ENCODE data around the gene KIF19.

KIF19 gene

DNA sequence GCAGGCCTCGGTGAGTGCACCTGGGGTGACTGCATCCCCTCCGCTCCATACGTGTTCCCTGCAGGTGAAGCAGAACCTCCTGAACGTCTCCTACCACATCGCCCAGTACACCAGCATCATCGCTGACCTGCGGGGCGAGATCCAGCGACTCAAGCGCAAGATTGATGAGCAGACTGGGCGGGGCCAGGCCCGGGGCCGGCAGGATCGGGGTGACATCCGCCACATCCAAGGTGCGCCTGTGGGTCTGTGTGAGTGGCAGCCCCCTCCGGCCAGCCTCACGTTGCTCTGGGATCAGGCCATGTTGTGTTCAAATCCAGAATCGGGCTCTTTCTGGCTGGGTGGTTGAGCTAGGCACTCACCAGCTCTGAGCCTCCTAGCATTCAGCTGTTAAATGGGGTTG is 23.1 kb downstream of the KIF19 start:
- no peak overlapping the region for H3K4me3 ChIP-seq (ENCODE audit: low read depth, low read length)
- TF ChIP-seq, protein P1, sequence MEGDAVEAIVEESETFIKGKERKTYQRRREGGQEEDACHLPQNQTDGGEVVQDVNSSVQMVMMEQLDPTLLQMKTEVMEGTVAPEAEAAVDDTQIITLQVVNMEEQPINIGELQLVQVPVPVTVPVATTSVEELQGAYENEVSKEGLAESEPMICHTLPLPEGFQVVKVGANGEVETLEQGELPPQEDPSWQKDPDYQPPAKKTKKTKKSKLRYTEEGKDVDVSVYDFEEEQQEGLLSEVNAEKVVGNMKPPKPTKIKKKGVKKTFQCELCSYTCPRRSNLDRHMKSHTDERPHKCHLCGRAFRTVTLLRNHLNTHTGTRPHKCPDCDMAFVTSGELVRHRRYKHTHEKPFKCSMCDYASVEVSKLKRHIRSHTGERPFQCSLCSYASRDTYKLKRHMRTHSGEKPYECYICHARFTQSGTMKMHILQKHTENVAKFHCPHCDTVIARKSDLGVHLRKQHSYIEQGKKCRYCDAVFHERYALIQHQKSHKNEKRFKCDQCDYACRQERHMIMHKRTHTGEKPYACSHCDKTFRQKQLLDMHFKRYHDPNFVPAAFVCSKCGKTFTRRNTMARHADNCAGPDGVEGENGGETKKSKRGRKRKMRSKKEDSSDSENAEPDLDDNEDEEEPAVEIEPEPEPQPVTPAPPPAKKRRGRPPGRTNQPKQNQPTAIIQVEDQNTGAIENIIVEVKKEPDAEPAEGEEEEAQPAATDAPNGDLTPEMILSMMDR (IDR thresholded peaks at IDR 0.05; ENCODE audit: low read depth, low read length) = no peak

DNA sequence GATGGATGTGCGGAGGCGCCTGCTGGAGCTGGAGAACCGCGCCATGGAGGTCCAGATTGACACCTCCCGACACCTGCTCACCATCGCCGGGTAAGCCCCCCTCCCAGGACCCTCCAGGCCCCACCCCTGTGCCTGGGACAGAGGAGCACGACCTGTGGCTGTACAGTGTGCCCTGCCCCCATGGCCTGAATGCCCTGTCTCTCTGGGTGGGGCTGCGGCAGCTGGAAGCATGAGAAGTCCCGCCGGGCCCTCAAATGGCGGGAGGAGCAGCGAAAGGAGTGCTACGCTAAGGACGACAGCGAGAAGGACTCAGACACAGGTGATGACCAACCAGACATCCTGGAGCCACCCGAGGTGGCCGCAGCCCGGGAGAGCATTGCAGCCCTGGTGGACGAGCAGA is 24.5 kb downstream of the KIF19 start:
- no peak overlapping the region for H3K4me3 ChIP-seq (ENCODE audit: low read depth, low read length)
- TF ChIP-seq, protein P1 (IDR thresholded peaks at IDR 0.05; ENCODE audit: low read depth, low read length) = no peak

DNA sequence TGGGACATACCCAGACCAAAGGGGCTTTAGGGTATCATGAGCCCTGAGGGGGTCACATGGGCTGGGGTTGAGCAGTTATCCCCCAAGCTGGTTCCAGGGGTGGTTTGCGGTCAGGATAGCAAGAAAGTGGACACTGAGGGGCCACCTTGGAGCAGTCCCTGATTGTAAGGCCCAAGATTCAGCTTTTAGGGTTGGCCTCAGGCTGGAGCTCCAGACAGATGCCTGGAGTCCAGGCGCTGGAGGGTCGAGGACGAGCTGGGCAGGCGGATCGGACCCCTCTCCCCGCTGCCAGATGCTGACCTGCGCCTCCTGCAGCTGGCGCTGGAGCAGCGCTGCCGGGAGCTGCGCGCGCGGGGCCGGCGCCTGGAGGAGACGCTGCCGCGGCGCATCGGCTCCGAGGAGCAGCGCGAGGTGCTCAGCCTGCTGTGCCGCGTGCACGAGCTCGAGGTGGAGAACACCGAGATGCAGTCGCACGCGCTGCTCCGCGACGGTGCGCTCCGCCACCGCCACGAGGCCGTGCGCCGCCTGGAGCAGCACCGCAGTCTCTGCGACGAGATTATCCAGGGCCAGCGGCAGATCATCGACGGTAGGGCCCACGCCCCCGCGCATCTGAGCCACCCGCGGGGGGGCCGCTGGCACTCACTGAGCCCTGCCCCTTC is 25.7 kb downstream of the KIF19 start:
- TF ChIP-seq, protein P1 (IDR thresholded peaks at IDR 0.05; ENCODE audit: low read depth, low read length) = no peak
- no peak overlapping the region for H3K4me3 ChIP-seq (ENCODE audit: low read depth, low read length)

DNA sequence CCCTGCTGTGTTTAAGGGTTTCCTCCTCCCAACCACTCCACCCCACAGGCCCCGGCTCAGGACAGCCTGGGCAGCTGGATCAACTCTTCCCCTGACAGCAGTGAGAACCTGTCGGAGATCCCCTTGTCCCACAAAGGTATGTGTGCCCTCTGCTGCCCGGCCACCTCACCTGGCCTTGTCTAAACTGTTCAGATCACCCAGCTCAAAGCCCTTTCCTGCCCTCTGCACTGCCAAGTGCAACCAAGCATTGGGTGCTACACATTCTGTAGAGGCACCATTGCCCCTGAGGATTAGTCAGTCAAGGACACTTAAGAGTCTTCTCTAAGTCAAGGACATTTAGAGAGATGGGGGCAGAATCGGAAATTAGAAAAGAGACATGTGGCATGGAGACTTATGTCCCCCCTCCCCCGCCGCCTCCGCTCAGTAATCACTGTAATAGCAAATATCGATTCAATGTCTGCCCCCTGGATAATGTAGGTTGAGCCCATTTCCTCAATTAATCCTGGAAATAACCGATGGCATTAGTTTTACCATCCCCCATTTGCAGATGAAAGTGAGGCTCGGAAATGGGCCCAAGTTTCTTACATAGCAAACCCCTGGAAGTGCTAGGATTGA is 27.5 kb downstream of the KIF19 start:
- H3K4me3 ChIP-seq (ENCODE audit: low read depth, low read length) = no peak overlapping the region

DNA sequence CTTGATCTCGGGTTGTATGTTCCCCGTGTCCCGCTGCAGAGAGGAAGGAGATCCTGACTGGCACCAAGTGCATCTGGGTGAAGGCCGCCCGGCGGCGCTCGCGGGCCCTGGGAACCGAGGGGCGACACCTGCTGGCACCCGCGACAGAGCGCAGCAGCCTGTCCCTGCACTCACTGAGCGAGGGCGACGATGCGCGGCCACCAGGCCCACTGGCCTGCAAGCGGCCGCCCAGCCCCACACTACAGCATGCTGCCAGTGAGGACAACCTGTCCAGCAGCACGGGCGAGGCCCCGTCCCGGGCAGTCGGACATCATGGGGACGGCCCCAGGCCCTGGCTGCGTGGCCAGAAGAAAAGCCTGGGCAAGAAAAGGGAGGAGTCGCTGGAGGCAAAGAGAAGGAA is 28.1 kb downstream of the KIF19 start:
- TF ChIP-seq, protein P1 (IDR thresholded peaks at IDR 0.05; ENCODE audit: low read depth, low read length) = no peak
- H3K4me3 ChIP-seq (ENCODE audit: low read depth, low read length) = no peak overlapping the region

More for the DNA sequence above, 27.5 kb downstream of the KIF19 start:
- TF ChIP-seq, protein P1 (IDR thresholded peaks at IDR 0.05; ENCODE audit: low read depth, low read length) = no peak

DNA sequence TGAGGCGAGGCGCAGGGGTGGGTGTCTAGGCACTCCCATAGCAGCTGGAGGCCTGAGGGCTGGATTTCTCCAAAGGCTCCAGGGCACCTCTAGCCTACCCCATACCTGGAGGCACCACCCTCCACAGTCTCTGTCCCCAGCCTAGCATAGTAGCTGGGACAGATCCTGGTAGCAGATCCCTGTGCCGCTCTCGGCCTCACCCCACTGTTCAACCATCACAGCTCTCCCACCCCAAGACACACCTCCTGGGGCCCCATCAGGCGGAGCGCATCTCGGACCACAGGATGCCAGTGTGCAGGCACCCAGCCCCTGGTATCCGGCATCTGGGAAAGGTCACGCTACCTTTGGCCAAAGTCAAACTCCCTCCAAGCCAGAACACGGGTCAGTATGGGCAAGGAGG is 28.5 kb downstream of the KIF19 start:
- TF ChIP-seq, protein P1 (IDR thresholded peaks at IDR 0.05; ENCODE audit: low read depth, low read length) = no peak
- no peak overlapping the region for H3K4me3 ChIP-seq (ENCODE audit: low read depth, low read length)

DNA sequence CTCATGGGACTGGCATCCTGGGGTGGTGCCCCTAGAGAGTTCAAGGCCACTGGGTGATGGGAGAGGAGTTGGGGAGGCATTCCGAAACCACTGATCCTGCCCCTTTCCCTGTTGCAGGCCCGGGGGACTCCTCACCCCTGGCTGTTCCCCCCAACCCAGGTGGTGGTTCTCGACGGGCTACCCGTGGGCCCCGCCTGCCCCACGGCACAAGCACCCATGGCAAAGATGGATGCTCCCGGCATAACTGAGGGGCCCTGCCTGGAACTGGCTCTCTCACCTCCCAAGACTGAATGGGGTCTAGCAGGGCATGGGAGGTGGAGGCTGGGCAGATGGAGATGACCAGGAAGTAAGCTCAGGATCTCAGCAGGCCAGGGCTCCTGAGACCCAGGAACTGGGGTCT is 29.0 kb downstream of the KIF19 start:
- TF ChIP-seq, protein P1 (IDR thresholded peaks at IDR 0.05; ENCODE audit: low read depth, low read length) = no peak
- no peak overlapping the region for H3K4me3 ChIP-seq (ENCODE audit: low read depth, low read length)
